Smooth muscle cell (in vitro differentiated cells): Measurements from ENCODE around the gene CCDC92. TPM values are rescaled to one million over a fixed set of nuclear protein-coding genes. Genes with fewer than 3 reads are reported as not detected.

Experiments used
- polyA plus RNA-seq: library from polyadenylated mRNA; unstranded; fragments of >200 nt; fragmentation: Nextera tagmentation; extraction: Ambion mirVana; gene quantifications from 2 replicates; pipeline ENCODE4 v1.2.1, GENCODE V29; 2016
- small RNA-seq: library from RNA; depleted of rRNA; stranded (forward); fragments of <200 nt; gene quantifications from one replicate; pipeline ENCODE3, GENCODE V24; 2014
- total RNA-seq: library from RNA; depleted of rRNA; stranded (reverse); fragments of >200 nt; gene quantifications from 2 replicates; pipeline ENCODE4 v1.2.3, GENCODE V29; 2014

CCDC92 gene
- total and polyA plus RNA-seq, 2 experiments from 2014 or later, result 17.4 to 68.2 TPM

Small RNA genes lying within 50 kb of the gene (small RNA-seq; reads per million reads assigned to genes)
- gene AC068790.4 (0.11 reads per million), gene AC068790.6 (not detected)

Other genes starting within 250 kb of the CCDC92 start
- 1.2 and 1.5 TPM in 2 replicates for gene DNAH10, start 210.5 kb downstream of the CCDC92 start, total RNA-seq
- gene DNAH10, start 210.5 kb downstream of the CCDC92 start, polyA plus RNA-seq, result 1.1 and 2.2 TPM in 2 replicates
- 39.2 and 47.7 TPM in 2 replicates for gene ZNF664, start 384 bp upstream of the CCDC92 start, total RNA-seq
- 6.4 and 8.1 TPM in 2 replicates for gene ZNF664, start 384 bp upstream of the CCDC92 start, polyA plus RNA-seq